Hematopoietic multipotent progenitor cell (in vitro differentiated cells): ENCODE measurements around the gene ABCA3. TPM values are rescaled to one million over a fixed set of nuclear protein-coding genes. Genes with fewer than 3 reads are reported as not detected.
"Not testable (repeated sequence)": the region's sequence is repeated elsewhere in the genome, so short reads cannot be mapped to it uniquely, and the experiment has no call there.

ENCODE experiments used
- DNase-seq, 3 donors: peaks; one replicate each; pipeline ENCODE4 v3.0.0-alpha.2; 2011 to 2015; ENCODE audit warnings: low read depth in 2 of 3, low spot score in 2 of 3
- total RNA-seq: library from RNA; depleted of rRNA; stranded (reverse); fragments of >200 nt; gene quantifications from one replicate; pipeline ENCODE4 v1.2.3, GENCODE V29; 2012

Gene ABCA3
- total RNA-seq = 8.1 TPM

DNA sequence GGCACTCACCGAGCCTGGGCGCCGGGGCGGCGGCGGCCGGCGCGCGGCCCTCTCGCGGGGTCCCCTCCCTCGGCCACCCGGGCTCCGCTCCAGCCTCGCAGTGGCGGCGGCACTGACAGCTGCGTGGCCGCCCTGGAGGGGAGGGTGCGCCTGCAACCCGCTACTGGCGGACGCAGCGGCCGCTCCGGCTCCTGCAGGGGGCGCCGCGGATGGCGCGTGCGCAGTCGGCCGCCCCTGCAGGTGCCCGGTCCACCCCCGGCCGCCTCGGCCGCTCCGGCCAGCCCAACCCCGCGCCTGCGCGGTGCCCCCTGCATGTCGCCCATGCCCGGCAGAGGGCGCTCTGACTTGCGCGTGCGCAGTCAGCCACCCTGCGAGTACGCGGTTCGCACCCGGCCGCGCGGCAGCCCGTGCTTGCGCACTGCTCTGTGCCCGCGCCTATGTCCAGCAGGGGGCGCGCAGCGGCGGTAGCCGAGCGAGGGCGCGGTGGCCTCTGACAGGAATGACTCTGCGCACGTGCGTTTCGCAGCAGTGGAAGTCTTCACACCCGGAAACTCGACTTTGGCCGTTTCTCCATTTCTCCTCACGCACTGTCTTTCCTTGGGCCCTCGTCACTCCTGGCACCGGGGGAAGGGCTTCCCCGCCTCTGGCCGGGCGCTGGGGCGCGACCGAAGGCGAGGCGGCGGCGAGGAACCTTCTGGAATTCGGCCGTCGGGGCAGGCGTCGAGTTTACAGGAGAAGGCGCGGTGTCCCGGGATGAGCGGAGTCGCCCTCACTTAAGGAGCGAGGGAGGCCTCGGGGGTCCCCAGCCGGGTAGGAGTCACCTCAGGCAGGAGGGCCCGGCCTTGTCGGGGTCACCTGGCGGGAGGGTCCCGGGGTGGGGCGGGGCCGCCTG is at the start of gene ABCA3:
TSS of gene ABCA3 (minus strand) at position 165 of the 892 bp plus-strand sequence. CDS start 14,262 bp downstream, outside the sequence.
- peak; percentile 95 to 97 (median 96) for DNase-seq

DNA sequence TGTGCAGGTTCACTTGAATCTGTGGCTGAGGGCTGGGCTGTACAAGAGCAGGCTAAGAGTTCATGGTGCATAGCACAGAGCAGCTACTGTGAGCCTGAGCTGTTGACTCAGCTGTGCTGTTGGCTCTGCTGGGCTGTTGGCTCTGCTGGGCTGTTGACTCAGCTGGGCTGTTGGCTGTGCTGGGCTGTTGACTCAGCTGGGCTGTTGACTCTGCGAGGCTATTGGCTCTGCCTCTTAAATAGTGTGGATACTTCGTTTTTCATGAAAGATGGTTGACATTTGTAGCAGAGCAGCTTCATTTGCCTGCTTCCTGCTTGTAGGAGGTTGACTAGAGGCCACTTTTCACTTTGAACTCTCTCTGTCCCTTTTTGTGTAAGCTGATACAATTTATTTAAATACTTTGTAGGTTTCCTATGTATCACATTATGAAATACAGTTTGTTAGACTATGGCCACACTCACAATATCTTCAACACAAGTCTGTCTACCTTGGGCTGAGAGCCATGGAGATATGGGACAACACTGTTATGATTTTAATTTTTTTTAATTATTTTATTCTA is 48.4 kb upstream of the ABCA3 start:
- DNase-seq = no peak

DNA sequence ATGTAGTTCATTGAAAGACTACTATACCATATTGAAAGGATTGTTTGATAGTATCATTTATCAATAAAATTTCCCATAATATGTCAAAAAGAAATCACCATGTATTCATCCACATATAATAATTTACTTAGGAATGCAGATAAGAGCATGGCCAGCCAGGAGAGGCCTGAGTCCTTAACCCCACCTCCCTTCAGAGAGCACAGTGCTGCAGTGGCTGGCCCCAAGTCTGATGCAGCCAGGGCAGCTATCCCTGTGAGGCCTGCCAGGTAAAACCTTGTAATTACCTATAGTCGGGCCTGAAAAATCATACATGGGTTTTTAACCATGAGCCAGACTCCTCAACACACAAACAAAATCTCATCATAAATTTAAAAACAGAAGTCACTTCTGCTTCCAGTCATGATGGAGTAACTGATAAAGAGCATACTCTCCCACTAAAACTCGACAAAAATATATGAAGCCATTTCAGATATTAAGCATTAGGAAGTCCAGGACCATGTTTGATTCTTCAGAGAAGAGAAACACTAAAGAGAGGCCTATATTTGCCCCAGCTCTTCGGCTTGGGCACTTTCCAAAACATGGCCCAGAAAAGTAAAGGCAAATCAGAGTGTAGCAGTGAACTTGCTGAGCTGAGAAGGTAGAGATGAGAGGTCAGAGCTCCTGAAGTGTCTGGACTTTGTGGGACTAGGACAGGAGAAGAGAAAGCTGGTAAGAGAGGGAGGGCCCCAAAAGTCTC is 47.8 kb upstream of the ABCA3 start:
- no peak for DNase-seq

DNA sequence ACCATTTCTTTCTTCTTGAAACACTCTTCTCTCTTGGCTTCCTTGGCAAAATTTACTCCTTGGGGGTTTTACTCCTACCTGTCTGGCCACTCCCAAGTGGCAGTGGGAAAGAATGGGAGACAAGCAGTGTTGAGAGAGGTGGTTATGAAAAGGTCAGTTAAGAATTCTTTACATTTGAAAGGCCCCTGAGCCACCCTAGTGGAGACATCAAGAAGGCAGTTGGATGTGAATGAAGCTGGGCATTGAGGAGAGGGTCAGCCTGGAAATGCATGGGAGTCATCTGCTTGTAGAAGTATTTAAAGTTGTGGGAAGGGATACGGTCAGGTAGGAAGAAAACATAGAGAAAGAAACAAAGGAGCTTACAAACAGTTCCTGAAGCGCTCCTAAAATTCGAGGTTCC is 46.5 kb upstream of the ABCA3 start:
- no peak for DNase-seq

DNA sequence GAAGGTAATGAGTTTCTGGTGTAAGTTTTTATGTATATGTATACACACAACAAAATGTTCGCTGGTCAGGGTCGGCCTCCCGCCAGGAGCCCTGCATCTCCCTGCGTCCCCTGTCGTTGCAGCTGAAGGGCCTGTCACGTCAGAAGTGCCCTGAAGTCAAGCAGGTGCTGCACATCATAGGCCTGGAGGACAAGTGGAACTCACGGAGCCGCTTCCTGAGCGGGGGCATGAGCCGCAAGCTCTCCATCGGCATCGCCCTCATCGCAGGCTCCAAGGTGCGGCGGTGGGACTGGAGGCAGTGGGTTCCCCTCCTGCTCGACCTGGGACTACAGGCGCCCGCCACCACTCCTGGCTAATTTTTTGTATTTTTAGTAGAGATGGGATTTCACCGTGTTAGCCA is 45.5 kb upstream of the ABCA3 start:
- not testable (repeated sequence) for DNase-seq

DNA sequence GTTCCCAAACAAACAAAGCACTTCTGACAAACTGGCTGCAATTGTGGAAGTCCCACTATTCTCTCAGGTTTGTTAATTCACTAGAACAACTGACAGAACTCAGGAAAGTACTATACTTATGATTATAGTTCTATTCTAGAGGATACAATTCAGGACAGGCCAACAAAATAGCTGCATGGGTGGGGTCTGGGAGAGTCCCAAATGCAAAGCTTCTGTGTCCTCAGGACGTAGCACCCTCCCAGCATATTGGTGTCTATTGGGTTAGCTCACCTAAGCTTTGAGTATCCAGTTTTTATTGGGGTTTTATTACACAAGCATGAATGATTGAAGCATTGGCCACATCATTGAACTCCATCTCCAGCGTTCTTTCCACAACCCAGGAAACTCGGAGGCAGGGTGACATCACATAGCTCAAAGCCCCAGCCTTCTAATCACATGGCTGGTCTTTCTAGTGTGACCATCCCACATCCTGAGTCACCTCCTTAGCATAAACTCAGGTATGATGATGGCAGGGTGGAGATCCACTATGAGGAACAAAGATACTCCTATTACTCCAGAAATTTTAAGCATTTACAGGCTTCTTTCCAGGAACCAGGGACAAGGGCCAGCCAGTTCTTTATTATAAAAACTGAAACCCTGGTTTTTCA is 44.8 kb upstream of the ABCA3 start:
- DNase-seq = no peak

DNA sequence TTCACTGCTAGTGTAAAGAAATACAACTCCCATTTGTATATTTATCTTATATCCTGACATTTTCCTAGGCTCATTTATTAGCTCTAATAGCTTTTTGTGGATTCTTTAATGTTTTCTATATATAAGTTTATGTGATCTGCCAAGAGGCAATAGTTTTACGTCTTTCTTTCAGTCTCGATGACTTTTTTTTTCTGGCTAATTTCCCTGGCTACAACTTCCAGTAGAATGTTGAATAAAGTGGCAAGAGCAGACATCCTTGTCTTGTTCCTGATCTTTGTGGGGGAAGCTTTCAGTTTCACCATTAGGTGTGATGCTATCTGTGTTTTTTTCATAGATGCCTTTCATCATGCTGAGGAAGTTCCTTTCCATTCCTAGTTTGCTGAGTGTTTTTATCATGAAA is 43.9 kb upstream of the ABCA3 start:
- no peak for DNase-seq

DNA sequence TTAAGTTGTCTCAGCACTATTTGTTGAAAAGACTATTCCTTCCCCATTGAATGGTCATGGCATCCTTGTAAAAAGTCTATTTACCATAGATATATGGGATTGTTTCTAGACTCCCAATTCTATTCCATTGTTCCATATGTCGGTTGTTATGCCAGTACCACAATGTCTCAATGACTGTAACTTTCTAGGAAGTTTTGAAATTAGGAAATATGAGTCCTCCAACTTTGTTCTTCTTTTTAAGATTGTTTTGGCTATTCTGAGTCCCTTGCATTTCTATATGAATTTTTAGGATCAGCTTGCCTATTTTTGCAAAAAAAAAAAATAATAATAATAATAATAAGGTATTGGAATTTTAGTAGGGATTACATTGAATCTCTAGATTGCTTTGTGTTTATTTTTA is 43.0 kb upstream of the ABCA3 start:
- DNase-seq = no peak

DNA sequence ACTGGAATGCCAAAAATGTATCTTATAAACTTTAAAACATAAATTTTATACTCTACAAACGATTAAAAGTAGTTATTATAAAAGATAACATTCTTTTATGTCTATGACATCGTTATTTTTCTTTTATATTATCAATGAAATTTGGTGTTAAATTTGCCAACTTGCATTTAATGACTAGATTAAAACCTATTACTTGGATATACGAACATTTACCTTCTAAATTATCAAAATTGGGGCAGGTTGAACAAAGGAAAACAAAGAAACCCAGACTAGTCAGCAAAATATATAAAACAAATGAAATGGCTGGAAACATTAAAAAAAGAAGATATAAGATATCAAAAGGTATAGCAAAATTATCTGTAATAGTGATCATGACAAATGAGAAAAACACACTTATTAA is 34.1 kb upstream of the ABCA3 start:
- DNase-seq = no peak

DNA sequence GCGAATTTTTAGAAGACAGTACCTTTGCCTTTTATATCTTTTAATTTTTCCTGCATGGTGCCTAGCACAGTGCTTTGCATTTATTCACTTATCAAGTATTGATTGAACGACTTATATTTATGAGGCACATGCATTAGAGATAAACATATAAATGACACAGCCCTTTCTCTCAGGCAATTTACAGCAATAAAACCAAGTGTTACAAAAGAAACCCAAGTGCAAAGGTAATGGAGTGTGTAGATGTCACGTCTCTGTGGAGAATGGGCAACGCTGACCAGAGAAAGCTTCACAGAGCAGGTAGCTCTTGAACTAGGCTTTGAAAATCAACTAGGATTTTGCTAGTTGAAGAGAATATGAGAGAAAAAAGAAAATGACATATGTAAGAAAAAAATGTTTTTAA is 32.6 kb upstream of the ABCA3 start:
- no peak for DNase-seq

DNA sequence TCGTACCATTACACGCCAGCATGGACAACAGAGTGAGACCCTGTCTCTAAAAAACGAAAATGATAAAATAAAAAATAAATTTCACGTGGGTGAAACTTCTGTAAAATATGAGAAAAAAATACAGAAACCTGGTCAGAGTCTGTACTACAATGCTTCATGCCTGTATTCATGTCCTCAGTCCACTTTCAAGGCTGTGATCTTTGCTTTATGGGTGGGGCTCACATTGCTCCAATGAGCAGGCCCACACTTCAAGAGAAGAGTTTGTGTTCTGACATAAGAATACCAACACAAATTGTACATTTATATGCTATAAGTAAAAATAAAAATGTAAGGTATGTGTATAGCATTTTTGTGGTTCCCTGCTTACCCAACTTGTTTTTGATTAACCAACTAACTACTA is 32.2 kb upstream of the ABCA3 start:
- DNase-seq = no peak

DNA sequence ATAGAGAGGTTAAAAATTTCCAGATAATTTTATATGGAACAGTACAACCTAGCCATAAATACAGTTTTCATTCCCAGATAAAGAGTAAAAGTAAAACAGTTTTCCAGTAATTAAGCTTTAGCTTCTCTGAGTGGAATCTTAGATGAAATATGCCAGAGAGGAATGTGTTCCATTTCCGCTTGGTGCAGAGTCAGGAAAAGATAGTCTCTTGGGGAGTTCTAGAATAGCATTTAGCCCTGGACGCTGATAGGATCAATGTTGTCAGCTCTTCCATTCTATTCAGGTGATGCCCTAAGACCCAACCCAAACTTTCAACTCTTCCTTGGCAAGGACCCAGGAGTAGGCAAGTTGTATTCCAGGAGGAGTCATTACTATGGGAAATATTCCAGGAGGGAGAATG is 30.9 kb upstream of the ABCA3 start:
- DNase-seq = no peak

DNA sequence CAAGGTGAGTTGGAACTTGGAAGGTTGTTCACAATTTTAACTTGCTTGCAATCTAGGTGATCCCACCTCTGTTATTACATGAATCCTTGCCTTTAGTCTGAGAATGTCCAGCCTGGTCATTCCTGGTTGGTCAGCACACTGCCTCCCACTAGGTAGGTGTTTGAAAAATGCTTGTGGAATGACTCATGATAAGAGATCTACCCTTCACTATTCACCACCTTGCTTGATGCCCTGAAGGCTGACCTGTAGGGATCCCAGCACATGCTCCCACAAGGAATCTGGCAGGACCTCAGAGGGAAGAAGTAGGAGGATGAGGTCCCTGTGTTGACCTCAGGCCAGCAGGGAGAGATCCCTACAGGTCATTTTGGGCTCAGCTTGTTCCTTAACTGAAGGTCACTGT is 30.2 kb upstream of the ABCA3 start:
- DNase-seq = no peak

DNA sequence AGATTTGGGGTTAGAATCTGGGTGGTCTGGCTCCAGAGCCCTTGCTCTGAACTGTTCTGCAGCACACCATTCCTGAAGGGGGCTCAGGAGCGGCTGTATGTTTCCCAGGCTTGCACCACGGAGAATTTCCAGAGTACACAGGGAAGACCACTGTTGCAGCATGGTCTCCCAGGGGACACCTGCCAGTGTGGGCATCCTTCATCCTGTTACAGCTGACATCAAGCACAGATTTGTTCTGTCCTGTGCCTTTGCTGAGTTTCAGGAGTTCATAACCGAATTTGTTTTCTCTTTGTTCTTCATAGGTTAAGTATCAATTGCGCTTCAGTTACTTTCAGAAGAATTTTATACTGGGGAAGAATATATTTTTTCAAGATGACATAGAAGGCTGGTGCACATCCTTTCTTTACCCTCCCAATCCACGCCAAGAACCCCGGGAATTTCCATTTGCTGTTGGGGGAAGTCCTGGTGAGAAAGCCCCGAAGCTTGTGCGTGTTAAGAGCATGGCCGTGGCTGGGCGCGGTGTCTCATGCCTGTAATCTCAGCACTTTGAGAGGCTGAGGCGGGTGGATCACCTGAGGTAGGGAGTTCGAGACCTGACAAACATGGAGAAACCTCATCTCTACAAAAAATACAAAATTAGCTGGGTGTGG is 26.3 kb upstream of the ABCA3 start:
- no peak for DNase-seq

DNA sequence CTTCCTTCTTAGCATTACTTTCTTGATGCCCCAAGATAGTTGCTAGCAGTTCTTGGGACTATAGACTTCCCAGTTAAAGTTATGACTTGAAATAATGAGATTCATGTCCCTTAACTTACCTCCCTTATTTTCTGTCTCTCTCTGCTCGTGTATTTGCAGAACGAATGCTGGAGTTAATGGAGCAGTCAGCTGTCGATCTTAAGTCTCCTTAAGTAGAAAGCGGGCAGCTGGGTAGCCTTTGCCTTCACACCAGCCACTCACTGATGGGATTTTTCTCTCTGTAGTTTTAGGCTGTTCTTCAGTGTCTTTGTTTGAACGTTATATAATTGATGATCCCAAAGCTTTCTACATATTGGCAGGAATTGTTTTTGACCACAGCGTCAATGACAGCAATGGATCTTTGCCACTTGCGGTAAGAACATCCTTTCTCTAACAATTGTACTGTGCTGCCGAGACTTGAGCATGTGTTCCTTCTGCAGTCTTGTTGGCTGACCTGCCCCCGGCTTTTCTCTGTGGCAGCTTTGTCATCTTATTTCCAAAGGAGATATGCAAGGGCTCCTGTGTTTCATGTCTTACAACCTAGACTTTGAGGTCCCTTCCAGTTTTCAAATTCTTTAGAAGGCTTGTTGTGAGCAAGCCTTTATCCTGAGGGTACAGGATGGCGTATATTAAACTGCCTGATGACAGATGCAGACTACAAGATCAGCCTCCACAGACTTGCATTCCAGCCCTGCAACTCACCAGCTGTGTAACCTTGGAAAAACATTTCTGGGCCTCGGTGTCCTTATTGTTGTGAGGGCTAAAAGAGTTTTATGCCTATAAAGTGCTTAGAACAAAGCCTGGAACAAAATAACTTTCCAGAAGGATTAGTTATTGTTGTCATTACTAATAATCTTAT is 25.1 kb upstream of the ABCA3 start:
- no peak for DNase-seq

DNA sequence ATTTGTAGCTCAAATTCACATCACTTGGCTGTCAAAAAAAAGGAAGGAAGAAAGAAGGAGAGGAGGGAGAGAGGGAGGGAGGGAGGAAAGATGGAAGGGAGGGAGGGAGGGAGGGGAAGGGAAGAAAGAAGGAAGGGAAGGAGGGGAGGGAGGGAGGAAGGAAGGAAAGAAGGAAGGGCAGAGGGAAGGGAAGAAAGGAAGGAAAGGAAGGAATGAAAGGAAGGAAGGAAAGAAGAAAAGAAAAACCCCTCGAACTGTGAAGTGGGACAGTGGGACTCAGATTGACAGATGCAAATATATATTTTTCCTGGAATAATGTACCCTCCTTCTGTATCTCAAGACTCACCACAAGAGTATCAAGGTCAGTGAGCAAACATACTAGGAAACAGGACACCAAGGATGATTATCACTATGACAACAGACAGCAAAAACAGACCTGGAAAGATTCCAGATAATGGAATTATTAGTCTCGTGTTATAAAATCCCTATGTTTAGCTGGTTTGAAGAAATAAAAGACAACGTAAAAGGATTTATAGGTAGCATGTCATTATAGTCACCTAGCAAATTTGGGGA is 24.2 kb upstream of the ABCA3 start:
- no peak for DNase-seq

DNA sequence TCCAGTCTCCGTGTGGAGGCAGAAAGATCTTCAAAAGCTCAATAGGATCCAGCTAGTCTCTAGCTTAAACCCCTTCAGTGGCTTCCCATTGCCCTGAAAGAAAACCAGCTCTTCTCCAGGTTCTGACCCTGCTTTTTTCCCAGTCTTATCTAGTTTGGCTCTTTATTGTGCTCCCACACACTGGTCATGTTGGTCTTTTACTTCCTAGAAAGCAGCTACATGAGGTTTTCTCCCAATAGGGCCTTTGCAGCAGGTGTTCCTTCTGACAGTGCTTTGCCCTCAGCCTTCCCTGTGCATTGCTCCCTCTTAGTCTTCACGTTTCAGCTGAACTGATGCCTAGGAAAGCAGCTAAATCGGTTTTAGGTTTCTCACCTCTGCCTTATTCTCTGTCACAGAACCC is 21.7 kb upstream of the ABCA3 start:
- no peak for DNase-seq

DNA sequence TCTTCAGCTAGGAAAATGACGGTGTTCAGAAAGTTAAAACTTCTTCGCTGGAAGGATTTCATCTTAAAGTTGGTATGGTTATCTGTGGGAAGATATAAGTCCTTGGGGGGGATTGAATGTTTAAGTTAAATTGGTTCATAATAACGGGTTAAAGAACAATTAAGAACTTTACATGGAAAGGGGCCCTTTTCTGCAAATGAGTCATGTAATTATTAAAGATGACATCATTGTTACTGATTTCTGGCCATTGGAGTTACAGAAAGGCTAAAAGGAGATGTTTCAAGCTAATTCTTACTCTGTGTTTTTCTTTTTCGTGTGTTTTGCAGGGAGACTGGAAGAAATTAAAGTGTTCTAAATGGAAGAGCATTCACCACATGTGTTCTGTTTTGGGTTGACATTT is 20.6 kb upstream of the ABCA3 start:
- no peak for DNase-seq

DNA sequence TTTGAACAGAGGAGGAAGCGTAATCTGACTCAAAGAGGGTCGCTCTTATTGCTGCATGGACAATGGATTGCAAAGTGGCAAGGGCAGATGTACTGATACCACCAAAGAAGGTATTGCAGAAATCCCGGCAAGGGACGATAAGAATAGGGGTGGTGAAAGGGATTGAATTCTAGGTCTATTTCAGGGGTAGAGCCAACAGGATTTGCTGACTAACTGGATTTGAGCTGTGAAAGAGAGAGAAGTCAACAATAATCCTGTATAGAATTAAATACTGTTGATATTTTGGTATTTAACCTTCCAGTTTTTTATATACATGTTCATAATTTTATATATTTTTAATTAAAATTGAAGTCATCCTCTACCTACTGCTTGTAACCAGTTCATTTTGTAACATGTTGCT is 19.4 kb upstream of the ABCA3 start:
- DNase-seq = no peak
